ENCODE results near the gene UACA.
A peak's percentile ranks its signal among the peaks of the same experiment; 100 is the strongest.

UACA gene

DNA sequence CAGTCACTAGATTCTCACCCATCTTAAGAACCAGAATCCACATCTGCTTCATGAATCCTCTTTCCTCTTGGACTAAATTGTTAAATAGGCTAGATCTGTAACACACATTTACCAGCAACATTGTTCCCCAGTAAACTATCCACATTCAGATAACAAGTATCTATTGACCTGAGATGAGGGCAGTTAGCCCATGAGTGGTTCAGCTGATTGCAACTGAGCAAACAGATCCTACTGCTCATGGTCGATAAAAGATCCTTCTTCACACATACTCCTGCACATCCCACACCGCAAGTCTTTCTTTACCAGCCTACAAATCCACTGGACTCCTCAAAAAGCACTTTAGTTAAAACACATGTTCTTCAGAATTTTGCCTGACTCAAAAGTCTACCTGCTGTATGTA, 59.2 kb downstream of the UACA start:
- H3K36me3 ChIP-seq (ENCODE audit: insufficient read depth, low read length), result no peaks in the 10 kb centered on the region
- no peak overlapping the region for H2AFZ ChIP-seq (ENCODE audit: low read depth, low read length)
- no peaks in the 10 kb centered on the region for H3K9me3 ChIP-seq (ENCODE audit: low read length)
- H3K4me1 ChIP-seq (ENCODE audit: insufficient read depth, low read length), result peaks cover 37% of the 10 kb centered on the region
- no peak overlapping the region for H3K4me3 ChIP-seq (ENCODE audit: low read length)
- H3K27me3 ChIP-seq (ENCODE audit: insufficient read depth, low read length), result no peaks in the 10 kb centered on the region

DNA sequence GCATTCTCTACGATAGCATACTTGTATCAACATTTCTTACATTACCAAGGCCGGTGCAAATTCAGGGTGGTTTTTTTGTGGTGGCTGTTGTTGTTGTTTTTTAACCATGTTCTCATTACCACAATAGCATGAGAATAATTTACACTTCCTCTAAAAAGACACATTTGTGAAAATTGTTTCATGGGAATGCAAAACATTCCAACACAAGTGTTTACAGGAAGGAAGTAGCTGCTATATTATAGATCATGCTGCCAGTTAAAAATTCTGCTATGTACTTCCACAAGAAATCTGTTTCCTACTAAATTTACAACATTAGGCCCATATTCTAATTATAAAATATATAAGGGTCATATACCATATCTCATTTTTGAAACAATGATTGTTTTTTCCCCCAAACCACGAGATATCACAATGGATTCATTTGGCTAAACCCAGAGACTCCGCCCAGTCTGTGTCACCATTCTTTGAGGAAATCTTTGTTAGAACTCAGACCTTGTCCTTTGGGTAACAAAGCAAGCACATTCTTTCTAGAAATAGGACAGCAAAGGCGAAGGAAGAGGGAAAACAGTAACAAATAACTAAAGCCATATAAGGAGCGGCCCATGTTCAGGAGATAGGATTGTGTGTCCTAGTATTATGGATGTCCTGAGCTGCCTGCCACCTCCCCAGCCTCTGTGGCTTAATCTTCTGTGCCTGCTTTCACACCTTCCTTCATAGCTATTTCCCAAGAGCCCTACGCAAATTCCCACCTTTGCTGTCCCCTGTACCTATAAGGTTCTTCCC, 60.1 kb downstream of the UACA start:
- no peak overlapping the region for H3K4me3 ChIP-seq (ENCODE audit: low read length)
- H3K4me1 ChIP-seq (ENCODE audit: insufficient read depth, low read length), result peaks cover 35% of the 10 kb centered on the region
- H3K27me3 ChIP-seq (ENCODE audit: insufficient read depth, low read length), result no peaks in the 10 kb centered on the region
- no peak overlapping the region for H2AFZ ChIP-seq (ENCODE audit: low read depth, low read length)
- no peaks in the 10 kb centered on the region for H3K36me3 ChIP-seq (ENCODE audit: insufficient read depth, low read length)
- no peaks in the 10 kb centered on the region for H3K9me3 ChIP-seq (ENCODE audit: low read length)

DNA sequence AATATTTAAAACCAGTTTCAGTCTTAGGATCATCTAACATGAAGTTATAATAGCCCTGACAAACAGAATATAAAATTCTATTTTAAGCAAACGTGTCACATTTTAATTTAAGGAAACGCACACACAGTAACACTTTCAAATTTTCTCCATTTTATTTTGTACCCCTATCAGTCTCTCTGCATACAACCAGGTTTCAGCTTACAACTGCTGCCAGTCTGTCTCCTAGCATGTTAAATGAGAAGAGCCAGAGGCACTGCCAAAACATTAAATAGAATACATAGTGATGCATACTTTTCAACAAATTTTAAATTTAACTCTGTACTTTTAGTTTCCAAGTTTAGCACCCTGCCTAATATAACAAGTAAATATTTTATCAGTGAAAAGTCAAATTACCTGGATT, 60.8 kb downstream of the UACA start:
- Histone ChIP-seq H3K4me3 (ENCODE audit: low read length) (no peak overlapping the region), H3K36me3 (ENCODE audit: insufficient read depth, low read length) (no peaks in the 10 kb centered on the region), H2AFZ (ENCODE audit: low read depth, low read length) (no peak overlapping the region), H3K27me3 (ENCODE audit: insufficient read depth, low read length) (no peaks in the 10 kb centered on the region), H3K4me1 (ENCODE audit: insufficient read depth, low read length) (peaks cover 35% of the 10 kb centered on the region), H3K9me3 (ENCODE audit: low read length) (no peaks in the 10 kb centered on the region)

DNA sequence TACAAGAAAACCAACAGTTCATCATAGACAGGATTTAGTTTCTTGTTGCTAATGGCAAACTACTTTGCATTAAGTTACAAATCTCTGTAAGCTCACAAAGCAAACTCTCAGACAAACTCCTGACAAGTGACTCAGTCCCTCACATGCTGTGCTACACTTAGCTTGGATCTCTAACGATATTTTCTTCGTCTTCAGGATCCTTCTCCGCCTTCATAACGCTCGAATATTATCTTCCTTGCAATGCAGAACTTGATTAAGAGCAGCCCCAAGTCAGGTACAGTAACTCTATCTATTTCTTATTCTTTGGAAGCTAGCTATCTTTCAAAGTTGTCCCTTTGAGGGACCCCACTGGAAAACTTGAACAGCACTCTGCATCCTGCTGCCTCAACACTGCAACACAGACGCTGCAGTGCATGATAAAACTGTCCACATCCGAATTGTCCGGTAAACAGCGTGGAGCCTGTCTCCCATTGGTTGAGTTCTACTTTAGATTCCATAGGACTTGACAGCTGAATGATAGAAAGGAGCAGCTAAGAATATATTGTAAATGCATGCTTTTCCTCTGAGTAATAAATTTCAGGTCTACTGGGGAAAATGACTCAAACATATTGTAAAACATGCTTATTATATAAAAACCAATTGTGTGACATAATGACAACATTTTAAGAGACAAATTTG, 61.3 kb downstream of the UACA start:
- peak overlapping the region; percentile 46 for H3K4me3 ChIP-seq (ENCODE audit: low read length)
- peaks cover 35% of the 10 kb centered on the region for H3K4me1 ChIP-seq (ENCODE audit: insufficient read depth, low read length)
- no peaks in the 10 kb centered on the region for H3K9me3 ChIP-seq (ENCODE audit: low read length)
- H3K36me3 ChIP-seq (ENCODE audit: insufficient read depth, low read length), result no peaks in the 10 kb centered on the region
- peak overlapping the region; percentile 27 for H2AFZ ChIP-seq (ENCODE audit: low read depth, low read length)
- no peaks in the 10 kb centered on the region for H3K27me3 ChIP-seq (ENCODE audit: insufficient read depth, low read length)

- peak overlapping the region; percentile 27 for H2AFZ ChIP-seq (ENCODE audit: low read depth, low read length)
- H3K27me3 ChIP-seq (ENCODE audit: insufficient read depth, low read length), result no peaks in the 10 kb centered on the region
- H3K9me3 ChIP-seq (ENCODE audit: low read length), result no peaks in the 10 kb centered on the region
- H3K36me3 ChIP-seq (ENCODE audit: insufficient read depth, low read length), result no peaks in the 10 kb centered on the region
- H3K4me1 ChIP-seq (ENCODE audit: insufficient read depth, low read length), result peaks cover 35% of the 10 kb centered on the region
- peak overlapping the region; percentile 46 for H3K4me3 ChIP-seq (ENCODE audit: low read length)
These were observed 62.2 kb downstream of the UACA start for GRCh38 chr15:70701171-70701570.

GRCh38 chr15:70699890-70700289, 63.5 kb downstream of the UACA start:
- no peak overlapping the region for H2AFZ ChIP-seq (ENCODE audit: low read depth, low read length)
- H3K9me3 ChIP-seq (ENCODE audit: low read length), result no peaks in the 10 kb centered on the region
- H3K4me3 ChIP-seq (ENCODE audit: low read length), result no peak overlapping the region
- H3K27me3 ChIP-seq (ENCODE audit: insufficient read depth, low read length), result no peaks in the 10 kb centered on the region
- peaks cover 35% of the 10 kb centered on the region for H3K4me1 ChIP-seq (ENCODE audit: insufficient read depth, low read length)
- no peaks in the 10 kb centered on the region for H3K36me3 ChIP-seq (ENCODE audit: insufficient read depth, low read length)

- Histone ChIP-seq H2AFZ (ENCODE audit: low read depth, low read length) (no peak overlapping the region), H3K4me1 (ENCODE audit: insufficient read depth, low read length) (peaks cover 35% of the 10 kb centered on the region), H3K27me3 (ENCODE audit: insufficient read depth, low read length) (no peaks in the 10 kb centered on the region), H3K4me3 (ENCODE audit: low read length) (no peak overlapping the region), H3K36me3 (ENCODE audit: insufficient read depth, low read length) (no peaks in the 10 kb centered on the region), H3K9me3 (ENCODE audit: low read length) (no peaks in the 10 kb centered on the region)
These were observed 64.4 kb downstream of the UACA start for GRCh38 chr15:70698836-70699390.

DNA sequence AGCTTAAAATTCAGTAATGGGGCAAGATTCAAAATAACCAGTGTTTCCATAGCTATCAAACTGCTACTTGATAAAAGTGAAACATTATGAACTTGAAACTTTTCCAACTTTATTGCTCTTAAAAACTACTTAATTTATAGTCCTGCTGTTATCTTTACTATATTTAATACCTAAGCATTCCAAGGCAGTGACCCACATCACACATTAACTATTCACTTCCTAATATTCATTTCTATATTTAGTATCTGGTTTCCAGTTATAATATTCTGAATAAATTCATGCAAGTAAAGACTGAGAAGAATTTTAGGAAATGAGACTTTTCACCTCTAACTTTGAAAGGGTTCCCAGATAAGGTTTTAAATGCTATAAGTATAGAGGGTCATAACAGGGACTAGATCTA, 64.9 kb downstream of the UACA start:
- H3K4me3 ChIP-seq (ENCODE audit: low read length), result no peak overlapping the region
- no peak overlapping the region for H2AFZ ChIP-seq (ENCODE audit: low read depth, low read length)
- H3K4me1 ChIP-seq (ENCODE audit: insufficient read depth, low read length), result peaks cover 31% of the 10 kb centered on the region
- no peaks in the 10 kb centered on the region for H3K27me3 ChIP-seq (ENCODE audit: insufficient read depth, low read length)
- H3K9me3 ChIP-seq (ENCODE audit: low read length), result no peaks in the 10 kb centered on the region
- H3K36me3 ChIP-seq (ENCODE audit: insufficient read depth, low read length), result no peaks in the 10 kb centered on the region

DNA sequence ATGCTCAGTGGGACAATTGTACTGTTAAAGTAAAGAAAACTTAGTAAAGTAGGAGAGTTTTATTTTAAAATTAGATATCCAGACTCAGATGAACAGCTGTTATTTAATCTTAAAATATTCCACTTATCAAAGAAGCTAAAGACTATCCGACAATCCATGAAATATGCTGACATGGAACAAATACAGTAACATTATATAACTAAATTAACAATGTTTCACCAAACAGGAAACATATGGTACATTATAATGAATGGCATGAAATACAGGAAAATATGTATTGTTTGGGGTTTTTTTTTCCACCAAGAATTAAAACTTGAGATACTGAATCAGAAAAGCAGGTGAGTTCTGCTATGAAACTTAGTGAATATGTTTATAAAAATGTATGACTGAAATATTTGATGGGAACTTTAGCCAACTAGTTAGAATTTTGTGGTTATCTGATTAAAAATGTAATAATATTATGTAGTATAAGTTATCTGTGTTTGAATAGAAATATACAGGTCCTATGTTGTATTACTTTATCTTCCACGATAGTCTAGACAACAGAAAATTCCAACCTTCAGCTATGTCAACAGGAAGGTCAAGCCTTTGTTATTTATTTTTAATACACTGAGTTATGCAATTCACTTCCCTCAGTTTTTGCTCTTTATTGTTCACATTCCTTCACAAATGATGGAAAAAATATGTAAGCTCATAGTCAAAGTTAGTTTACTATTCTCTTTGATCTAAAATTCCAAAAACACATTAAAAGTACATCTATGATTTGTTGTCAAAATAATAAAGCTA, 72.7 kb downstream of the UACA start:
- Histone ChIP-seq H3K36me3 (ENCODE audit: insufficient read depth, low read length) (no peaks in the 10 kb centered on the region), H3K4me1 (ENCODE audit: insufficient read depth, low read length) (no peaks in the 10 kb centered on the region), H3K27me3 (ENCODE audit: insufficient read depth, low read length) (no peaks in the 10 kb centered on the region), H3K9me3 (ENCODE audit: low read length) (no peaks in the 10 kb centered on the region), H3K4me3 (ENCODE audit: low read length) (no peak overlapping the region), H2AFZ (ENCODE audit: low read depth, low read length) (no peak overlapping the region)

GRCh38 chr15:70690021-70690420, 73.3 kb downstream of the UACA start:
- H3K4me3 ChIP-seq (ENCODE audit: low read length), result no peak overlapping the region

DNA sequence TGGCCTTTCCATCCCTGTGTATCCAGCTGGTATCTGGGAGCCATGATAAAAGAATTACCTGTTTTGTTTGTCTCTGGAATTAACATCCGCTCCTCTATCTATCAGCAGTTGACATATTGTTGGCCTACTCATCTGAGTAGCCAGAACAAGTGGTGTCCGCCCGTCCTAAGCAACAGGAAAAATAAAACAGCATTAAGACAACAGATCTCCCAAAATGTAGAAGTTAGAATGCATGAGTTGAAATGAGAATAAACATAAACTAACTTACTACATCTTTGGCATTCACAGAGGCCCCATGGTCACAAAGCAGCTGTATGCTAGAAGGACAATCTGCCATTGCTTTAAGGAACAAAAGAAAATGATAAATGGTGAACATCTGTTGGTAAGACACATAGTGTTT, 75.9 kb downstream of the UACA start:
- Histone ChIP-seq H3K4me1 (ENCODE audit: insufficient read depth, low read length) (no peaks in the 10 kb centered on the region), H3K9me3 (ENCODE audit: low read length) (no peaks in the 10 kb centered on the region), H3K4me3 (ENCODE audit: low read length) (no peak overlapping the region), H3K27me3 (ENCODE audit: insufficient read depth, low read length) (no peaks in the 10 kb centered on the region), H3K36me3 (ENCODE audit: insufficient read depth, low read length) (no peaks in the 10 kb centered on the region), H2AFZ (ENCODE audit: low read depth, low read length) (no peak overlapping the region)

More at GRCh38 chr15:70690021-70690420, 73.3 kb downstream of the UACA start:
- Histone ChIP-seq H3K4me1 (ENCODE audit: insufficient read depth, low read length) (no peaks in the 10 kb centered on the region), H3K9me3 (ENCODE audit: low read length) (no peaks in the 10 kb centered on the region), H2AFZ (ENCODE audit: low read depth, low read length) (no peak overlapping the region), H3K36me3 (ENCODE audit: insufficient read depth, low read length) (no peaks in the 10 kb centered on the region), H3K27me3 (ENCODE audit: insufficient read depth, low read length) (no peaks in the 10 kb centered on the region)

GRCh38 chr15:70680817-70681216, 82.5 kb downstream of the UACA start:
- Histone ChIP-seq H2AFZ (ENCODE audit: low read depth, low read length) (no peak overlapping the region), H3K36me3 (ENCODE audit: insufficient read depth, low read length) (peaks cover 3% of the 10 kb centered on the region), H3K4me1 (ENCODE audit: insufficient read depth, low read length) (no peaks in the 10 kb centered on the region), H3K9me3 (ENCODE audit: low read length) (no peaks in the 10 kb centered on the region), H3K4me3 (ENCODE audit: low read length) (no peak overlapping the region), H3K27me3 (ENCODE audit: insufficient read depth, low read length) (no peaks in the 10 kb centered on the region)

GRCh38 chr15:70679919-70680231, 83.5 kb downstream of the UACA start:
- Histone ChIP-seq H3K4me3 (ENCODE audit: low read length) (no peak overlapping the region), H3K9me3 (ENCODE audit: low read length) (no peaks in the 10 kb centered on the region), H2AFZ (ENCODE audit: low read depth, low read length) (no peak overlapping the region), H3K36me3 (ENCODE audit: insufficient read depth, low read length) (peaks cover 3% of the 10 kb centered on the region), H3K27me3 (ENCODE audit: insufficient read depth, low read length) (no peaks in the 10 kb centered on the region), H3K4me1 (ENCODE audit: insufficient read depth, low read length) (no peaks in the 10 kb centered on the region)

Data from neuron (in vitro differentiated cells).